ENCODE measurements around the gene ADAMTSL1. TPM values are rescaled to one million over a fixed set of nuclear protein-coding genes. Genes with fewer than 3 reads are reported as not detected.
A peak's percentile ranks its signal among the peaks of the same experiment; 100 is the strongest.

ADAMTSL1 gene
- total RNA-seq, 6 experiments from 2014 or later = 37.3 to 98.1 (median 90.8) TPM

DNA sequence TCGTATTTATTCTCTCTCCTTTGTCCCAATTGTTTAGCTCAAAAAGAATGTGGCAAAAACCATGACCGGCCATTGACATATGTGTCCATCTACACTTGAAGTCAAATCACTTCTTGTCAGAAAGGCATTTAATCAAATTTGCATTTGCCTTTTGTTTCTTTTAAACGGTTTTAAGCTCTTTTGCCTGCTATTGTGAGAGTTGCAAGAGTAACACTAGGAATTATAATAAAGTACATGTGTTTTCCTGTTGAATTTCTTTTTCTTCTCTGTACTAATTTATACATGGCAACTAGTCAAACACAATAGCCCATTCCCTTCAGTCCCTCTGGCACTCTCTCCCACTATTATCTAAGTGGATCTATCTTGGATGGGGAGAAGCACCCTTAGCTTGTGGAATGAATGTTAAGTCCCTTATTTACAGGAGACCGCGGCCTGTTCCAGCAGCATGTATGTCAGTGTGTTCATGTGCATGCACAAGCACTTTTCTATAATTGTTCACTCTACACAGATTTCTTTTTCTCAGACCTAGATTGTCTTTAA is 3.2 kb downstream of the ADAMTSL1 start:
- Mint-ChIP-seq H3K4me3 (peak overlapping the region; percentile 96), H3K9me3 (peaks cover 4% of the 10 kb centered on the region), H3K36me3 (ENCODE audit: low read depth) (peaks cover 37% of the 10 kb centered on the region), H3K27ac (peak overlapping the region; percentile 97), H3K27me3 (ENCODE audit: insufficient read depth) (no peaks in the 10 kb centered on the region; the same call in 1 of the 2 replicates), H3K4me1 (ENCODE audit: low read depth) (peaks cover 100% of the 10 kb centered on the region)
- DNase-seq = no peak
- TF ChIP-seq, protein P1, sequence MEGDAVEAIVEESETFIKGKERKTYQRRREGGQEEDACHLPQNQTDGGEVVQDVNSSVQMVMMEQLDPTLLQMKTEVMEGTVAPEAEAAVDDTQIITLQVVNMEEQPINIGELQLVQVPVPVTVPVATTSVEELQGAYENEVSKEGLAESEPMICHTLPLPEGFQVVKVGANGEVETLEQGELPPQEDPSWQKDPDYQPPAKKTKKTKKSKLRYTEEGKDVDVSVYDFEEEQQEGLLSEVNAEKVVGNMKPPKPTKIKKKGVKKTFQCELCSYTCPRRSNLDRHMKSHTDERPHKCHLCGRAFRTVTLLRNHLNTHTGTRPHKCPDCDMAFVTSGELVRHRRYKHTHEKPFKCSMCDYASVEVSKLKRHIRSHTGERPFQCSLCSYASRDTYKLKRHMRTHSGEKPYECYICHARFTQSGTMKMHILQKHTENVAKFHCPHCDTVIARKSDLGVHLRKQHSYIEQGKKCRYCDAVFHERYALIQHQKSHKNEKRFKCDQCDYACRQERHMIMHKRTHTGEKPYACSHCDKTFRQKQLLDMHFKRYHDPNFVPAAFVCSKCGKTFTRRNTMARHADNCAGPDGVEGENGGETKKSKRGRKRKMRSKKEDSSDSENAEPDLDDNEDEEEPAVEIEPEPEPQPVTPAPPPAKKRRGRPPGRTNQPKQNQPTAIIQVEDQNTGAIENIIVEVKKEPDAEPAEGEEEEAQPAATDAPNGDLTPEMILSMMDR (IDR thresholded peaks at IDR 0.05) = no peak

DNA sequence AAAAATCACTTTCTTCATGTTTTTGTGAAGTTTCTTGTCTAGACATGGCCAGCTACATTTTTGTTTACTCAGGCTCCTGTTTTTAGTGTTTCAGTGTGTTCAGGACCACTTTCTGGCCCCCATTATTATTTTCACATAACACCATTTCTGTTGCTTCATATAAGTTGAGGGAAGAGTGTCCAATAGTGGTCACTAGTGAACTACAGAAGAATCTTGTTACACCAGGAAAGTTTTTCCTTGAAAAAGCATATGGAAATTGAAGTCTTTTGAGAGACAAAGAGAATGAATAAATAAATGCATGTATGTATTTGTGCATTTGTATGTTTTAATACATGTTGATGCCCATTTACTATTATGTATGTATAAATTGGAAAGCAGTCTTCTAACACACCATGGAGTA is 3.8 kb downstream of the ADAMTSL1 start:
- TF ChIP-seq, protein P1 (IDR thresholded peaks at IDR 0.05) = peak; percentile 28; the same call in 1 of the 2 replicates
- no peak for DNase-seq
- Mint-ChIP-seq H3K36me3 (ENCODE audit: low read depth) (peaks cover 43% of the 10 kb centered on the region), H3K4me3 (peak overlapping the region; percentile 96), H3K27ac (peak overlapping the region; percentile 97), H3K27me3 (ENCODE audit: insufficient read depth) (no peaks in the 10 kb centered on the region; the same call in 1 of the 2 replicates), H3K9me3 (peaks cover 5% of the 10 kb centered on the region), H3K4me1 (ENCODE audit: low read depth) (peaks cover 100% of the 10 kb centered on the region)

DNA sequence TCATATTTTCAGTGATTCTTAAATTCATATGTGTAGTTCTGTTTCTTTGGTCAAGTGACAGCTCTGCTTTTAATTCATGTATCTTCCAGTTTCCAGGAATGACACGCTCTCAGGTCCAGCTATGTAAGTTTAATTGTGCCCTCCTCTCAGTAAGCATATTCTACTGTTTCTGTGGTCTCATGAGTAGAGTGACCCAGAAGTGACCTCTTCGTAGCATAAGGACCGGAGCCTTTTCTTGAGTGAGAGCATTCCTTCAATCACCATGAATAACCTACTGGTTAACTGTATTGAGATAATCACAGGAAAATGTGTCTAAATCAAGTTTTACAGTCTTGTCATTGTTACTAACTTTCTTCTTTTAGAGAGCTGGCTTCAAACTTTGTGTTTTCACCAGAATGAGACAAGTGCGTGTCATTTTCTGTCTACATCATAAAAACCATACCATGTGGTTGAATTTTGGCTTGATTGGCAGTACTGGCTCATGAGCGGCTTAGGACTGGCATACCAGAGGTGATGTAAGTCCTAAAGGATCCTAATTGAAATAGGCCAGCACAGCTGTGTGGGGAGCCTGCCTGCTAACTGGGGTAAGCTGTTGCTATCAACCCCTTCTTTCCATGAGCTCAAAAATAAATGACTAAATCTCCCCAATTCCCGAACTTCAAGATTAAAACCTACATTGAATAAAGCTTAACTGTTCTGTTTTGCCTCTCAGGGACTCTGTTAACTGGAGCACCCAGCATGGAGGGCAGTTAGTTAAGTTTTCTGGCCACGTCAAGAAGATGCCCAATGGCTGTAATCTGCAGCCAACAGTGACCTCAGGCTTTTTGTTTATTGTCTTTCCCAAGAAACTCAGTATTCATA is 4.8 kb downstream of the ADAMTSL1 start:
- Mint-ChIP-seq H3K4me1 (ENCODE audit: low read depth) (peaks cover 98% of the 10 kb centered on the region), H3K36me3 (ENCODE audit: low read depth) (peaks cover 53% of the 10 kb centered on the region), H3K4me3 (peak overlapping the region; percentile 96), H3K27me3 (ENCODE audit: insufficient read depth) (no peaks in the 10 kb centered on the region; the same call in 1 of the 2 replicates), H3K9me3 (peaks cover 15% of the 10 kb centered on the region), H3K27ac (peak overlapping the region; percentile 97)
- peak; percentile 90 for DNase-seq
- TF ChIP-seq, protein P1 (IDR thresholded peaks at IDR 0.05) = no peak

DNA sequence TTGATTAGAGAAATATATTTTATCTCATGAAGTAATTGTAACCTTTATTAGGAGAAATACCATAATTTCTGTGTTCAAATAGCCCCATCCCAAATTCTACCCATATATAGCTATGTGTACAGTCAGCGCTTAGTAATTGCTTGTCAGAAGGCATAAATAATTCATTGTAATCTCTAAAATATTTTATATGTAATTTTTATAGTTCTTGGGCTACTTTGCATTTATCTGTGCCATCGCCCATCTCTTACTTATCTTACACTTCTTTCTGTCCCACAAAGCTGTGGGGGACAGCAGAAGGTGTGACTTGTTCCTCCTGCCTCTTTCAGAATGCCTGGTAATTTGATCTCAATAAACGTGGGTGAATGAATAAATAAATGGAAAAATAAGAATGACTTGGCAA is 5.5 kb downstream of the ADAMTSL1 start:
- H3K27me3 Mint-ChIP-seq (ENCODE audit: insufficient read depth) = no peaks in the 10 kb centered on the region; the same call in 1 of the 2 replicates

DNA sequence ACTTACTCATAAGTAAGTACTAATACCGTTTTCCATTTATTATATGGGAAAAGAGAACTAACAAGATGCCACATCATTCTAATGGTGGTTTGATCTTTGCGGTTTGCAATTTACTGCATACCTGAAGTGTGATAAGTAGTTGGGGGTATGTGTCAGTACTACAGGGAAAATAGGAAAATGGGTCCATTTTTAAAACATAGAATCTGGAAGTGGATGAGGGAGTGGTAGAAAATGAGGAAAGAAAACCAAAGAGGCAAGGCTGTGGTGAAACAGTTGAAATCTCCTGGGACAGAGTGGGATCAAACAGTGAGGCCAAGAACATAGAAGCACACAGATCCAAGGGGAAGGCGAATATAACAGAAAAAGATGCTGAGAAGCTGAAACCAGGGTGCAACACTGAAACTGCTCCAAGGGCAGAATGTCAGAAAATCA is 6.7 kb downstream of the ADAMTSL1 start:
- Mint-ChIP-seq H3K36me3 (ENCODE audit: low read depth) (peaks cover 64% of the 10 kb centered on the region), H3K4me3 (peak overlapping the region; percentile 73), H3K27me3 (ENCODE audit: insufficient read depth) (no peaks in the 10 kb centered on the region; the same call in 1 of the 2 replicates), H3K4me1 (ENCODE audit: low read depth) (peaks cover 98% of the 10 kb centered on the region), H3K9me3 (peaks cover 18% of the 10 kb centered on the region), H3K27ac (peak overlapping the region; percentile 97)
- TF ChIP-seq, protein P1 (IDR thresholded peaks at IDR 0.05) = no peak
- DNase-seq = peak; percentile 91

More for the DNA sequence above, 5.5 kb downstream of the ADAMTSL1 start:
- DNase-seq = no peak
- Mint-ChIP-seq H3K4me3 (peak overlapping the region; percentile 96), H3K36me3 (ENCODE audit: low read depth) (peaks cover 58% of the 10 kb centered on the region), H3K4me1 (ENCODE audit: low read depth) (peaks cover 98% of the 10 kb centered on the region), H3K27ac (peak overlapping the region; percentile 97), H3K9me3 (peaks cover 18% of the 10 kb centered on the region)
- TF ChIP-seq, protein P1 (IDR thresholded peaks at IDR 0.05) = no peak
